Smooth muscle cell (in vitro differentiated cells): ENCODE data around the gene ADAMTS9. TPM values are rescaled to one million over a fixed set of nuclear protein-coding genes. Genes with fewer than 3 reads are reported as not detected.

ENCODE experiments used
- DNase-seq: peaks from one replicate; lab custom pipeline; 2025; ENCODE audit not compliant: unreplicated experiment; lab: John Stamatoyannopoulos, UW
- H2AFZ ChIP-seq: fragments of 200-600 bp; sonication (generic); 2 replicates; pipeline ENCODE4 v1.6.0; 2016; ENCODE audit warnings: antibody characterized with exemption, low read depth, mild to moderate bottlenecking
- H3F3A ChIP-seq: fragments of 200-600 bp; sonication (generic); 2 replicates; pipeline ENCODE4 v1.6.0; 2017; ENCODE audit warnings: antibody characterized with exemption, low read depth
- H3K27ac ChIP-seq: fragments of 200-600 bp; sonication (generic); 2 replicates; pipeline ENCODE4 v1.5.1; 2016; ENCODE audit warnings: low read depth, mild to moderate bottlenecking
- H3K27me3 ChIP-seq: fragments of 200-600 bp; sonication (generic); 2 replicates; pipeline ENCODE4 v1.6.1; 2016; ENCODE audit warnings: low read depth, mild to moderate bottlenecking
- H3K36me3 ChIP-seq: fragments of 200-600 bp; sonication (generic); 2 replicates; pipeline ENCODE4 v1.5.1; 2016; ENCODE audit warnings: low read depth
- H3K4me1 ChIP-seq: fragments of 200-600 bp; sonication (generic); 2 replicates; pipeline ENCODE4 v1.5.1; 2016; ENCODE audit warnings: low read depth
- H3K4me2 ChIP-seq: fragments of 200-600 bp; sonication (generic); 2 replicates; pipeline ENCODE4 v1.6.0; 2016; ENCODE audit warnings: mild to moderate bottlenecking
- H3K4me3 ChIP-seq: fragments of 200-600 bp; sonication (generic); 2 replicates; pipeline ENCODE4 v1.5.1; 2016; ENCODE audit warnings: mild to moderate bottlenecking
- H3K79me2 ChIP-seq: fragments of 200-600 bp; sonication (generic); 2 replicates; pipeline ENCODE4 v1.6.0; 2016; ENCODE audit warnings: low read depth, mild to moderate bottlenecking
- H3K9ac ChIP-seq: fragments of 200-600 bp; sonication (generic); 2 replicates; pipeline ENCODE4 v1.6.0; 2016; ENCODE audit warnings: low read depth
- H3K9me3 ChIP-seq: fragments of 200-600 bp; sonication (generic); replicated peaks from 2 replicates; pipeline ENCODE4 v1.5.1; 2016; ENCODE audit warnings: low read depth
- H4K20me1 ChIP-seq: fragments of 200-600 bp; sonication (generic); 2 replicates; pipeline ENCODE4 v1.6.0; 2016; ENCODE audit warnings: low read depth
- CTCF ChIP-seq: fragments of 200-600 bp; sonication (generic); IDR thresholded peaks from 2 replicates; pipeline ENCODE4 v1.5.1; 2017; ENCODE audit warnings: borderline replicate concordance, mild to moderate bottlenecking, antibody characterized with exemption; ENCODE audit not compliant: insufficient read depth, poor library complexity, severe bottlenecking
- WGBS: methylation state at CpG from one replicate; pipeline ENCODE4 v1.1.7; 2016; ENCODE audit warnings: low lambda C conversion rate; 5-methylcytosine and 5-hydroxymethylcytosine counted together
- polyA plus RNA-seq: library from polyadenylated mRNA; unstranded; fragments of >200 nt; fragmentation: Nextera tagmentation; extraction: Ambion mirVana; gene quantifications from 2 replicates; pipeline ENCODE4 v1.2.1, GENCODE V29; 2016
- total RNA-seq: library from RNA; depleted of rRNA; stranded (reverse); fragments of >200 nt; gene quantifications from 2 replicates; pipeline ENCODE4 v1.2.3, GENCODE V29; 2014

The ADAMTS9 gene
- total and polyA plus RNA-seq, 2 experiments from 2014 or later: 18.7 to 66.6 TPM

- H4K20me1 ChIP-seq: no peaks in the 10 kb centered on the region
- H3K79me2 ChIP-seq: no peaks in the 10 kb centered on the region
- H3K27me3 ChIP-seq: no peaks in the 10 kb centered on the region
- H3K4me1 ChIP-seq: peaks cover 23% of the 10 kb centered on the region
- H3K4me3 ChIP-seq: no peak overlapping the region
- no peak overlapping the region for H2AFZ ChIP-seq
- H3K36me3 ChIP-seq: peaks cover 6% of the 10 kb centered on the region
- peak overlapping the region; percentile 6 for H3K27ac ChIP-seq
- 72% methylated on average over 1 of the region's 1 CpG for WGBS
- H3F3A ChIP-seq: peaks cover 8% of the 10 kb centered on the region
- no peak overlapping the region for H3K9ac ChIP-seq
- no peaks in the 10 kb centered on the region for H3K9me3 ChIP-seq
- no peak for TF ChIP-seq CTCF
- DNase-seq: no peak
- no peak overlapping the region for H3K4me2 ChIP-seq
Measured at GRCh38 chr3:64650715-64651114, 37.1 kb downstream of the ADAMTS9 start.

DNA sequence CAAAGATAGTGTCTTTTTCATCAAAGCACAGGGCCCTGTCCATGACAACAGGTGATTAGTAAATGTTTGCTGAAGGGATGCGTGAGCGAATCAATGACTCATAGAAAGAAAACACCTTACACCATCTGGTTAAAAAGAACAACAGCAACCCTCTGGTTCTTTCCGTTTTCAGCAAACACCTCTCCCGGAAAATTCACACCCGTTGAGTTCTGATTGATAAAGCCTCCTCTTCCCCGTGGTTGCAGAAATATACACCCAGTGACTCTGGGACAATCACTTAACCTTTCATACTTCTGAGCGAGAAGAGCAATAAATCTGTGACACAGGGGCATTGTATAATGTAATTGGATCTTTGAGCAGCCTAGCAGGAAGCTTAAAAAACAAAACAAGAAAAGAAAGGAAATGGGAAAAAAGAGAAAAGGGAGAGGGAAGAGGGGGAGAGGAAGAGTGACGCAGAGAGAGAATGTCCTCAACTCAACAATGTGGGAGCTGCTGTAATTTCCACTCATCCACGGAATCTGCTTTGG is 37.6 kb downstream of the ADAMTS9 start:
- TF ChIP-seq CTCF: no peak
- Histone ChIP-seq H3K4me2 (no peak overlapping the region), H3F3A (peaks cover 8% of the 10 kb centered on the region), H3K4me3 (no peak overlapping the region), H3K27me3 (no peaks in the 10 kb centered on the region), H3K9me3 (no peaks in the 10 kb centered on the region), H4K20me1 (no peaks in the 10 kb centered on the region), H3K79me2 (no peaks in the 10 kb centered on the region), H3K27ac (peak overlapping the region; percentile 6), H2AFZ (no peak overlapping the region), H3K36me3 (peaks cover 6% of the 10 kb centered on the region), H3K4me1 (peaks cover 23% of the 10 kb centered on the region), H3K9ac (no peak overlapping the region)
- 82% methylated on average over 9 of the region's 9 CpGs for WGBS
- DNase-seq: no peak

DNA sequence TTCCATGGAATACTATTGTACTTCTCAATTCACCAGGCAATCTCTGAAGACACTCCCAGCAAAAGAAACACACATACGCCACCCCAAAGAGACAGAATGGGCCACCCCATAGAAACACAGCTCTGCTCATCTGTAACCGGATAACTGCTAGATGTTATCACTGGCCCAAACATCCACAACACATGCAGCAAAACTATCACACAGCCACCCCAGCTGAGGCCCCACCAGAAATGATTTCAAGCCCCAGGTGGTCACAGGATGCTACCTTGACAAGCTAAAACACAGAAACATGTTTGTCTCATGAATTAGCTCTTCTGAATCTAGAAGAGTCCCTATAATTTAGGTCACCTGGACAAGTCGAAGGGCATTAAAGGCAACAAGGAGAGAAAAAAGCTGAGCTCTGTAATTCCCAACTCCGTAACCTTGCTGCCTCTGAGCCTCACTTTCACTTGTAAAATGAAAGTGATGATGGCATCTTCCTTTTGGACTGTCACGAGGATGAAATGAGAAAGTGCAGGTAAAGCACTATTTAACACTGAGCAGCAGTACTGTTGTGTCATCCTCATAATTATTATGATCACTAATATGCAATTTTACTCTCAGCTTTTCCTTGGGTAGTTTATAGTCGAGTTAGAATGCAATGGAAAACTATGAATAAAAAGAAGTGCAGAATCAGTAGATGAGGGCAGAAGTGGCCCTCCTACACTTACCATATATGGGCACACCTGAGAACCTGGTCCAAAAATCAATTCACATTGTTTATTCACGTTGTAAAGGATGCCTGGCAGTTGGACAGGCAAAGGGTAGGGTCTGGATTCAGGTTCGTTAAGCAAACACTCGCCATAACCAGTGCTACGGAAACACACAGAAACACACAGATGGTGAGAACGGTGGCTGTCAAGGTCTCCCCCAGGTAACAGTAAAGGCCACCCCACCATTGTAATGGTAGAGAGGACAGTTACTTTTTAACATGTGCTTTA is 38.6 kb downstream of the ADAMTS9 start:
- Histone ChIP-seq H3K9ac (no peak overlapping the region), H3K36me3 (peaks cover under 1% of the 10 kb centered on the region), H3K27ac (no peak overlapping the region), H2AFZ (no peak overlapping the region), H4K20me1 (no peaks in the 10 kb centered on the region), H3K4me3 (no peak overlapping the region), H3K27me3 (no peaks in the 10 kb centered on the region), H3K9me3 (no peaks in the 10 kb centered on the region), H3F3A (peaks cover 8% of the 10 kb centered on the region), H3K79me2 (no peaks in the 10 kb centered on the region), H3K4me2 (no peak overlapping the region), H3K4me1 (peaks cover 23% of the 10 kb centered on the region)
- TF ChIP-seq CTCF: no peak
- 86% methylated on average over 11 of the region's 11 CpGs for WGBS
- DNase-seq: no peak
